ENCODE data around the gene MORC4.

GRCh38 chrX:106940068-106940467 is 59.9 kb downstream of the MORC4 start:
- no peak for TF ChIP-seq POLR2A (IDR thresholded peaks at IDR 0.05)
- TF ChIP-seq CTCF (IDR thresholded peaks at IDR 0.05), result no peak
- TF ChIP-seq EP300 (IDR thresholded peaks at IDR 0.05), result no peak
